Measurements from ENCODE around the gene NUDT22.
A peak's percentile ranks its signal among the peaks of the same experiment; 100 is the strongest.

NUDT22 gene

GRCh38 chr11:64224151-64224890, 1.8 kb upstream of the NUDT22 start:
- Histone ChIP-seq H3K4me3 (ENCODE audit: low read length) (peak overlapping the region; percentile 85; the same call in 1 of the 2 replicates), H3K4me1 (ENCODE audit: control insufficient read depth, low read length) (peaks cover 51% of the 10 kb centered on the region), H3F3A (ENCODE audit: control insufficient read depth, insufficient read depth) (peaks cover 14% of the 10 kb centered on the region), H3K4me2 (ENCODE audit: low read length) (peak overlapping the region; percentile 99), H3K79me2 (ENCODE audit: control insufficient read depth, low read length) (peaks cover 31% of the 10 kb centered on the region), H3K27me3 (ENCODE audit: control insufficient read depth, low read length) (no peaks in the 10 kb centered on the region), H3K36me3 (ENCODE audit: control insufficient read depth, low read length) (peaks cover 54% of the 10 kb centered on the region), H3K9me2 (replicated peaks; ENCODE audit: control insufficient read depth, low read length) (no peaks in the 10 kb centered on the region), H4K20me1 (ENCODE audit: control insufficient read depth, insufficient read depth, low read depth, low read length) (no peaks in the 10 kb centered on the region), H3K9me3 (ENCODE audit: control insufficient read depth, insufficient read depth, low read length) (no peaks in the 10 kb centered on the region), H3K27ac (ENCODE audit: low read depth, low read length) (no peak overlapping the region)
- TF ChIP-seq CTCF (IDR thresholded peaks at IDR 0.05; ENCODE audit: low read depth, low read length, poor library complexity, severe bottlenecking): no peak
- no peak for TF ChIP-seq EZH2phosphoT487 (IDR thresholded peaks at IDR 0.05; ENCODE audit: borderline replicate concordance, low read length)

- no peaks in the 10 kb centered on the region for H3K9me2 ChIP-seq (replicated peaks; ENCODE audit: control insufficient read depth, low read length)
- H3K4me1 ChIP-seq (ENCODE audit: control insufficient read depth, low read length): peaks cover 59% of the 10 kb centered on the region
- H3K36me3 ChIP-seq (ENCODE audit: control insufficient read depth, low read length): peaks cover 52% of the 10 kb centered on the region
- H3K27me3 ChIP-seq (ENCODE audit: control insufficient read depth, low read length): no peaks in the 10 kb centered on the region
- H3K9me3 ChIP-seq (ENCODE audit: control insufficient read depth, insufficient read depth, low read length): no peaks in the 10 kb centered on the region
- peaks cover 34% of the 10 kb centered on the region for H3K79me2 ChIP-seq (ENCODE audit: control insufficient read depth, low read length)
- no peaks in the 10 kb centered on the region for H4K20me1 ChIP-seq (ENCODE audit: control insufficient read depth, insufficient read depth, low read depth, low read length)
- H3K27ac ChIP-seq (ENCODE audit: low read depth, low read length): peak overlapping the region; percentile 82
- H3K4me3 ChIP-seq (ENCODE audit: low read length): peak overlapping the region; percentile 85
- peaks cover 21% of the 10 kb centered on the region for H3F3A ChIP-seq (ENCODE audit: control insufficient read depth, insufficient read depth)
- peak overlapping the region; percentile 99 for H3K4me2 ChIP-seq (ENCODE audit: low read length)
- TF ChIP-seq CTCF (IDR thresholded peaks at IDR 0.05; ENCODE audit: low read depth, low read length, poor library complexity, severe bottlenecking) (no peak), EZH2phosphoT487 (IDR thresholded peaks at IDR 0.05; ENCODE audit: borderline replicate concordance, low read length) (no peak)
These were observed 1.0 kb upstream of the NUDT22 start for GRCh38 chr11:64224891-64225607.

GRCh38 chr11:64226507-64227051, 505 bp downstream of the NUDT22 start:
- Histone ChIP-seq H3F3A (ENCODE audit: control insufficient read depth, insufficient read depth) (peaks cover 23% of the 10 kb centered on the region), H3K9me3 (ENCODE audit: control insufficient read depth, insufficient read depth, low read length) (no peaks in the 10 kb centered on the region), H3K4me3 (ENCODE audit: low read length) (peak overlapping the region; percentile 85), H3K4me1 (ENCODE audit: control insufficient read depth, low read length) (peaks cover 64% of the 10 kb centered on the region), H3K79me2 (ENCODE audit: control insufficient read depth, low read length) (peaks cover 41% of the 10 kb centered on the region), H3K27ac (ENCODE audit: low read depth, low read length) (peak overlapping the region; percentile 82), H3K27me3 (ENCODE audit: control insufficient read depth, low read length) (no peaks in the 10 kb centered on the region), H3K36me3 (ENCODE audit: control insufficient read depth, low read length) (peaks cover 39% of the 10 kb centered on the region), H3K9me2 (replicated peaks; ENCODE audit: control insufficient read depth, low read length) (no peaks in the 10 kb centered on the region), H3K4me2 (ENCODE audit: low read length) (peak overlapping the region; percentile 99), H4K20me1 (ENCODE audit: control insufficient read depth, insufficient read depth, low read depth, low read length) (no peaks in the 10 kb centered on the region)
- no peak for TF ChIP-seq EZH2phosphoT487 (IDR thresholded peaks at IDR 0.05; ENCODE audit: borderline replicate concordance, low read length)
- no peak for TF ChIP-seq CTCF (IDR thresholded peaks at IDR 0.05; ENCODE audit: low read depth, low read length, poor library complexity, severe bottlenecking)

Measured in DOHH2 (cell line).